ENCODE results near the gene TBCA.

The TBCA gene

GRCh38 chr5:77772729-77773128 lies 3.4 kb downstream of the TBCA start:
- DNase-seq: no peak

- no peak for DNase-seq
Measured at GRCh38 chr5:77771452-77771851, 4.7 kb downstream of the TBCA start.

DNA sequence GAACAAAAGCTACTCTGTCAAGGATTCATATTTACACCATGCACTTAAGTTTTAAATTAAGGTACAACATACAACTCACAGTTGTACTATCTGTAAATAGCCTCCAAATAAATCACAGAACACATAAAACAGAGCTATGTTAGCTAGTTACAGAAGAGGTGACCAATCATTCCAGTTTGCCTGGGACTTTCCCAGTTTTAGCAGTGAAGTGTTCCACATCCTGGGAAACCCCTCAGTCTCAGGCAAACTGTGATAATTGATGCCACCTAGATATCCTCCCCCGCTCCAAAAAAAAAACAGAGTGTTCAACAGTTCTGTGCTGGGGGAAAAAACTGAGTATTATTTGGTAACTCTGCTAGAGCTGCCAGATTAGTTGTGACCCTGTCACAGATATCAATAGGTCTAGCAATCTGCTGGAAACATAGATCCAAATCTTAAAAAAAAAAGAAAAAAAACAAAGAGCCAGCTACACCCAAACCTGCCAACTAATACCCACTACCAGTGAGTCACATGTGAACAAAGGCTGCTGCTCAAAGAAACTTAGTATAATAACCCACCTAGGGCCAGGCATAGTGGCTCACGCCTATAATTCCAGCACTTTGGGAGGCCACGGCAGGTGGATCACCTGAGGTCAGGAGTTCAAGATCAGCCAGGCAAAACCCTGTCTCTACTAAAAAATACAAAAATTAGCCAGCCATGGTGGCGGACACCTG lies 5.7 kb downstream of the TBCA start:
- DNase-seq: no peak

DNA sequence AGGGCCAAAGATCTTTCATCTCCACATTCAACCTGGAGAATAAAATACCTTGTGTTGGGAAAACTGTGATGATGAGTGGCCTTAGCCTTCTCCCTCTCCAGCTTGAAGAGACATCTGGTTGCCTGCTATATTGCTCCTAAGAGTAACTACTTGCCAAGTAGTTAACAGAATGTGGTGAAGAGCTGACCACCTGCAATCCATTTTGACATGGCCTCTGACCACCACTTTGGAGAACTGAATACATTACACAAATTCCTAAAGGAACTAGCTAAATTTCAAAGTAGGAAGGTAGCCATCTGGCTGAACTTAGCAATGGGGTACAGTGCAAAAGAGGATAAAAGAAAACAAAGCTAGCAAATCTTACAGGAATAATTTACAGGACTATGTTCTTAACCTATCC lies 7.2 kb downstream of the TBCA start:
- DNase-seq: no peak

- DNase-seq: no peak
Measured at GRCh38 chr5:77767301-77767700, 8.8 kb downstream of the TBCA start.

DNA sequence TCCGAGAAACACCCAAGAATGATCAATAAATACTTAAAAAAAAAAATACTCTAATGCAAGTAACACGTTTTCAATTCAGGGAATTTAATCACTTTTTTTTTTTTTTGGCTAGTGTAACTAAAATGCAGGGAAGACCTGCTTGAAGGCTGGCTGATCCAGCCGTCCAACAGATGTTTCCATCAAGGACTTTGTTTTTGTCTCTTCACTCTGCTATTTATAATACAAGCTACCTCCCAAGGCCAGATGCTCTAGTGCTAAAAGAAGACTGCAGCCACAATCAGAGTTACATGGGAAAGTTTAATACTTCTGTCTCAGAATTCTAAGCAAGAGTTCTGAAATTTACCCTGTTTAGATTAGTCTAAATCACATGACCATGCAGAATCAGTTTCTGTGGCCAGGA lies 14.5 kb downstream of the TBCA start:
- no peak for DNase-seq

- DNase-seq: no peak
Measured at GRCh38 chr5:77758141-77758938, 17.8 kb downstream of the TBCA start.

GRCh38 chr5:77751328-77752023 lies 24.7 kb downstream of the TBCA start:
- DNase-seq: no peak

DNA sequence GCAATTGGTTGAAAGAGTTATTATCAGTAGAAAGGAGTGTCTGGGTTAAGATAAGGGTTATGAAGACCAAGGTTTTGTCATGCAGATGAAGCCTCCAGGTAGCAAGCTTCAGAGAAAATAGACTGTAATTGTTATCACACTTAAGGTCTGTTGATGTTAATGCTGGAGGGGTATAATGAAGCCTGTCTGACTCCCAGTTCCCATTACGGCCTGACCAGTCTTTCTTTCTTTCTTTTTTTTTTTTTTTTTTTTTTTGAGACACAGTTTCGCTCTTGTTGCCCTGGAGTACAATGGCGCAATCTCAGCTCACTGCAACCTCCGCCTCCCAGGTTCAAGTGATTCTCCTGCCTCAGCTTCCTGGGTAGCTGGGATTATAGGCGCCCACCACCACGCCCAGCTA lies 25.2 kb downstream of the TBCA start:
- DNase-seq: peak; percentile 5

- DNase-seq: peak; percentile 7
Measured at GRCh38 chr5:77748160-77748559, 28.0 kb downstream of the TBCA start.

GRCh38 chr5:77744116-77744515 lies 32.0 kb downstream of the TBCA start:
- no peak for DNase-seq

DNA sequence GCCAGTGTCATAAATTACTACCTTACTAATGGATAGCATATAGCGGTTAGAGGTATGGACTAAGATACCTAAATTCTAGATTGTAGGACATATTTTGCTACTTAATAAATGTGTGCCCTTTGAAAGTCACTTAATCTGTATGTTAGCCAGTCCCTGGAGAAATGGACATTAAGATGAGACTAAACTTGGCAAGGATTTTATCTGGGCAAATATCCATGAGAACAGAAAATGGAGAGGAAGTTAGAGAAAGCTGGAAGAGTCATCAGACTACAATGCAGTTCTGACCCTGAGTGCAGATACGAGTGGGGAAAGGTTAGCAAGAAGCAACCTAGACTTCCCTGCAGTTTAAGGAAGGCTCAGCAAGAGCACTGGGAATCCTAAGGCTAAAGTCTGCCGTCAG lies 33.0 kb downstream of the TBCA start:
- no peak for DNase-seq

- DNase-seq: no peak
Measured at GRCh38 chr5:77741608-77742007, 34.5 kb downstream of the TBCA start.

GRCh38 chr5:77734885-77735284 lies 41.3 kb downstream of the TBCA start:
- no peak for DNase-seq

- DNase-seq: no peak
Measured at GRCh38 chr5:77733130-77733529, 43.0 kb downstream of the TBCA start.

DNA sequence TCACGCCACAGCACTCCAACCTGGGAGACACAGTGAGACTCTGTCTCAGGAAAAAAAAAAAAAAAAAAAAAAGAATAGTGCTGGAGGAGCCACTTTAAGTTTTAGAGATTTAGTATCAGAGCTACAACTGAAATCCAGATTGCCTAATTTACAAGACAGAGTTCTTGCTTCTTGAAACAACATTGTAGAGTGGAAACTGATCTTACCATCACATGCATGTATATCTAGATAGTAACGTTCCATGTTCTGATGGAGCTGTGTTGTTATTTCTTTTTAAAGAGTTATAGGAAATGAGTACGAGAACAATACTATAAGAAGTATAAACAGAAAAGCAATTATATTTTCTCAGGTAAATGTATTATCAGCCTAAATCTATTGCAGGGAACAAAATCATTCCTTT lies 48.9 kb downstream of the TBCA start:
- no peak for DNase-seq

- DNase-seq: no peak
Measured at GRCh38 chr5:77725616-77726015, 50.5 kb downstream of the TBCA start.

GRCh38 chr5:77724934-77725333 lies 51.2 kb downstream of the TBCA start:
- DNase-seq: no peak

DNA sequence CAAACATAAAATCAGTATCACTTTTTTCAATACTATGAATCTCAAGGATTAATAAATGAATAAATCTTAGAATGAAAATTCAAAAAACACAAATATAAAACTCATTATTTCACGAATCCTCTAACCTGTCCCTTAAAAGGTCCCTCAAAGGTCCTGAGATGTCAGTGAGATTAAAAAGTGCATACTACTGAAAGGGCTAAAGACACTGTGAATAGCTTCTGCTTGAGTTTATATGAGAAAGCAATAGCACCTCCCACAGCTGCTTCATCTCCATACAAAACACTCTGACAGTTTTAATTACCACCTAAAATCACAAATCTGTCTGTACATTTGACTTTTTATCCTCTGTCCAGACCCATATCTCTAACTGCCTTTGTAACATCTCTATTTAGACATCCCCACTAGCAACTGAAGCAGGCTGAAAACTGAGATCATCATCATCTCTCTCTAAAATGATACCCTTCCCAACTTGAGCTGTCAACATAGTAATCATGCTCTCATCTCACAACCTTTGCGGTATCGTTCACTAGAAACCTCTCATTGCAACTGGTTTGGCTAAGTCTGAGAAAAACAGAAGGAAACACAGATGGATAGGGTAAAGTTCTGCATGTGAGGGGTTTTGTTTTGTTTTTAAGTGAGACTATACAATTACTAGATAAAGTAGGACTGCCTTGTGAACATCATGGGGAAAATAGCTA lies 56.3 kb downstream of the TBCA start:
- DNase-seq: no peak

GRCh38 chr5:77718934-77719610 lies 57.1 kb downstream of the TBCA start:
- no peak for DNase-seq

DNA sequence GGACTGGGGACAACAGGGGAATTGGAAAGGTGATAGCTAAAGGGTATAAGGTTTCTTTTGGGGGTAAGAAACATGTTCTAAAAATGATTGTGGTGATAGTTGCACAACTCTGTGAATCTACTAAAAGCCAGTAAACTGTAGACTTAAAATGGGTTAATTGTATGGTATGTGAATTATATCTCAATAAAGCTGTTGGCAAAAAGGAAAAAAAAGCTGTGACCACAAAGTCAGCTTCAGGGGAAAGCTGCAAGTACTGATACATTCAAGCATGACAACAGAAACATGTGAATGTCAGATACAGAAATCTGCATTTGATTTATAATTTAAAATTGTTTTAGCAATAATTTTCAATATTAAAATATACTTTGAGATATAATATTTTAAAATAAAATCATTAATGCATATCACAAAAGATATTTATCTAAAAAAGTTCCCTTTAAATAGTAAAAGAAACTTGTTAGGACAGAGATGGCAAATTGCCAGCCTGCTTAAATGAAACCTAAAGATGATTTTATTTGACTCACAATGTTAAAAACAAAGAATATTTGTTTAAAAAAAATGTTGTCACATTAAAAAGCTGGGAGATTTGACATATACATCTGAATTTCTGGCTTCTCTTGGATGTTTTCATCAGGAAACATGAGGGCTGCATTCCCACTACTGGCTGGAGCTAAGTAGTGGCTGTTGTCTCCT lies 66.0 kb downstream of the TBCA start:
- DNase-seq: no peak

DNA sequence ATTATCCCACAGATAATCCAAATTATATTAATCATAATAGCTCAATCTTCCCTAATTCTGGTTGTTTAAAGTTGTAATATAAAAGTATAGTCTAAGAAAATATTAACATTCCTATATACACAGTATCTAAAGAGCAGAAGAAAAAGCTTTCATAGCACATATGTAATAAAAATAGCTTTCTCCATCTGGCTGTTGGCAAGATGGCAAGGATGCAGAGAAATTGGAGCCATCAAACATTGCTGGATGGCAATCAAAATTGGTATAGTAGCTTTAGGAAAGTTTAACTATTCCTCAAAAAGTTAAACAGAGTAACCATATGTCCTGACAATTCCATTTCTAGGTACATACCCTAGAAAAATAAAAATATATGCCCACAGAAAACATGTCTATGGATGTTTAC lies 66.8 kb downstream of the TBCA start:
- no peak for DNase-seq
